Caki2 (cell line): Measurements from ENCODE around the gene ADAMTS20. TPM values are rescaled to one million over a fixed set of nuclear protein-coding genes. Genes with fewer than 3 reads are reported as not detected.
"Not testable (repeated sequence)": the region's sequence is repeated elsewhere in the genome, so short reads cannot be mapped to it uniquely, and the experiment has no call there.

Experiments
- DNase-seq: peaks from one replicate; pipeline ENCODE4 v3.0.0-alpha.2; 2015; ENCODE audit warnings: low read depth
- in situ Hi-C: cut with HindIII; loops from 2 replicates; pipeline ENCODE4 v1.10.0; 2016; ENCODE audit warnings: low sequenced_read_pairs, low pct_unique_long_range_greater_than_20kb, mixed read lengths
- total RNA-seq: library from RNA; depleted of rRNA; stranded (reverse); fragments of >200 nt; shearing (Covaris generic); gene quantifications from 2 replicates; pipeline ENCODE4 v1.2.3, GENCODE V29; 2014; ENCODE audit warnings: low replicate concordance

The ADAMTS20 gene
- total RNA-seq, 1 experiment from 2014 or later = not detected

GRCh38 chr12:43402436-43402835 lies 149.6 kb downstream of the ADAMTS20 start:
- in situ Hi-C loops = no loop called here
- no peak for DNase-seq

- no peak for DNase-seq
- in situ Hi-C loops = no loop called here
Observed at GRCh38 chr12:43401096-43401495, 150.9 kb downstream of the ADAMTS20 start.

- no peak for DNase-seq
- in situ Hi-C loops = no loop called here
Observed at GRCh38 chr12:43396671-43397070, 155.3 kb downstream of the ADAMTS20 start.

- DNase-seq = no peak
- in situ Hi-C loops = no loop called here
Observed at GRCh38 chr12:43392116-43392515, 159.9 kb downstream of the ADAMTS20 start.

GRCh38 chr12:43381879-43382278 lies 170.1 kb downstream of the ADAMTS20 start:
- in situ Hi-C loops = no loop called here
- DNase-seq = no peak

GRCh38 chr12:43378448-43378847 lies 173.6 kb downstream of the ADAMTS20 start:
- in situ Hi-C loops = no loop called here
- no peak for DNase-seq

- in situ Hi-C loops = no loop called here
- DNase-seq = peak; percentile 45
Observed at GRCh38 chr12:43370263-43370662, 181.7 kb downstream of the ADAMTS20 start.

- in situ Hi-C loops = no loop called here
- DNase-seq = no peak
Observed at GRCh38 chr12:43362910-43363694, 188.9 kb downstream of the ADAMTS20 start.

- in situ Hi-C loops = no loop called here
- DNase-seq = no peak
Observed at GRCh38 chr12:43361031-43361710, 190.8 kb downstream of the ADAMTS20 start.

GRCh38 chr12:43360001-43360400 lies 192.0 kb downstream of the ADAMTS20 start:
- DNase-seq, in situ Hi-C loops: not testable (repeated sequence)

- in situ Hi-C loops = no loop called here
Observed at GRCh38 chr12:43357141-43357540, 194.9 kb downstream of the ADAMTS20 start.

GRCh38 chr12:43352001-43352400 lies 200.0 kb downstream of the ADAMTS20 start:
- DNase-seq = no peak
- in situ Hi-C loops = no loop called here

More at GRCh38 chr12:43357141-43357540, 194.9 kb downstream of the ADAMTS20 start:
- no peak for DNase-seq

- in situ Hi-C loops = no loop called here
- no peak for DNase-seq
Observed at GRCh38 chr12:43349863-43350262, 202.1 kb downstream of the ADAMTS20 start.

GRCh38 chr12:43348221-43348620 lies 203.8 kb downstream of the ADAMTS20 start:
- in situ Hi-C loops = no loop called here

GRCh38 chr12:43347026-43347425 lies 205.0 kb downstream of the ADAMTS20 start:
- in situ Hi-C loops = no loop called here
- DNase-seq = no peak

More at GRCh38 chr12:43348221-43348620, 203.8 kb downstream of the ADAMTS20 start:
- no peak for DNase-seq

- in situ Hi-C loops = no loop called here
- no peak for DNase-seq
Observed at GRCh38 chr12:43345023-43345422, 207.0 kb downstream of the ADAMTS20 start.

- in situ Hi-C loops, DNase-seq: not testable (repeated sequence)
Observed at GRCh38 chr12:43341785-43342313, 210.2 kb downstream of the ADAMTS20 start.

GRCh38 chr12:43338848-43339526 lies 213.0 kb downstream of the ADAMTS20 start:
- peak; percentile 74 for DNase-seq
- in situ Hi-C loops = no loop called here
